ENCODE results near the gene ZNF101.

DNA sequence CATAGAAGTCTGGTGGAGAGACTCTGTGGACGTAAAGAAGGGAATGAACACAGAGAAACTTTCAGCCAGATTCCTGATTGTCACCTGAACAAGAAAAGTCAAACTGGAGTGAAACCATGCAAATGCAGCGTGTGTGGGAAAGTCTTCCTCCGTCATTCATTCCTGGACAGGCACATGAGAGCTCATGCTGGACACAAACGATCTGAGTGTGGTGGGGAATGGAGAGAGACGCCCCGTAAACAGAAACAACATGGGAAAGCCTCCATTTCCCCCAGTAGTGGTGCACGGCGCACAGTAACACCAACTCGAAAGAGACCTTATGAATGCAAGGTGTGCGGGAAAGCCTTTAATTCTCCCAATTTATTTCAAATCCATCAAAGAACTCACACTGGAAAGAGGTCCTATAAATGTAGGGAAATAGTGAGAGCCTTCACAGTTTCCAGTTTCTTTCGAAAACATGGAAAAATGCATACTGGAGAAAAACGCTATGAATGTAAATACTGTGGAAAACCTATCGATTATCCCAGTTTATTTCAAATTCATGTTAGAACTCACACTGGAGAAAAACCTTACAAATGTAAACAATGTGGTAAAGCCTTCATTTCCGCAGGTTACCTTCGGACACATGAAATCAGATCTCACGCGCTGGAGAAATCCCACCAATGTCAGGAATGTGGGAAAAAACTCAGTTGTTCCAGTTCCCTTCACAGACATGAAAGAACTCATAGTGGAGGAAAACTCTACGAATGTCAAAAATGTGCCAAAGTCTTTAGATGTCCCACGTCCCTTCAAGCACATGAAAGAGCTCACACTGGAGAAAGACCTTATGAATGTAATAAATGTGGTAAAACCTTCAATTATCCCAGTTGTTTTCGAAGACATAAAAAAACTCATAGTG lies 10.8 kb downstream of the ZNF101 start:
- TF ChIP-seq, protein P1, sequence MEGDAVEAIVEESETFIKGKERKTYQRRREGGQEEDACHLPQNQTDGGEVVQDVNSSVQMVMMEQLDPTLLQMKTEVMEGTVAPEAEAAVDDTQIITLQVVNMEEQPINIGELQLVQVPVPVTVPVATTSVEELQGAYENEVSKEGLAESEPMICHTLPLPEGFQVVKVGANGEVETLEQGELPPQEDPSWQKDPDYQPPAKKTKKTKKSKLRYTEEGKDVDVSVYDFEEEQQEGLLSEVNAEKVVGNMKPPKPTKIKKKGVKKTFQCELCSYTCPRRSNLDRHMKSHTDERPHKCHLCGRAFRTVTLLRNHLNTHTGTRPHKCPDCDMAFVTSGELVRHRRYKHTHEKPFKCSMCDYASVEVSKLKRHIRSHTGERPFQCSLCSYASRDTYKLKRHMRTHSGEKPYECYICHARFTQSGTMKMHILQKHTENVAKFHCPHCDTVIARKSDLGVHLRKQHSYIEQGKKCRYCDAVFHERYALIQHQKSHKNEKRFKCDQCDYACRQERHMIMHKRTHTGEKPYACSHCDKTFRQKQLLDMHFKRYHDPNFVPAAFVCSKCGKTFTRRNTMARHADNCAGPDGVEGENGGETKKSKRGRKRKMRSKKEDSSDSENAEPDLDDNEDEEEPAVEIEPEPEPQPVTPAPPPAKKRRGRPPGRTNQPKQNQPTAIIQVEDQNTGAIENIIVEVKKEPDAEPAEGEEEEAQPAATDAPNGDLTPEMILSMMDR (IDR thresholded peaks at IDR 0.05) = no peak
- TF ChIP-seq POLR2AphosphoS5 (IDR thresholded peaks at IDR 0.05) = no peak

All from suprapubic skin (tissue), 3 donors.